Measurements from ENCODE around the gene SRGAP2C.
"Not testable (repeated sequence)": the region's sequence is repeated elsewhere in the genome, so short reads cannot be mapped to it uniquely, and the experiment has no call there.

- not testable (repeated sequence) for TF ChIP-seq CTCF, EP300, POLR2AphosphoS5 (IDR thresholded peaks at IDR 0.05)
Measured at GRCh38 chr1:121214544-121215156, 29.9 kb downstream of the SRGAP2C start.
